GM23338 (cell line): Measurements from ENCODE around the gene TCF7L2. TPM values are rescaled to one million over a fixed set of nuclear protein-coding genes. Genes with fewer than 3 reads are reported as not detected.

Experiments used
- ATAC-seq: fragments of 200-7000 bp; cut with Tn5 transposase; 3 replicates; pipeline ENCODE4 v1.9.1; 2020
- DNase-seq: peaks from one replicate; pipeline ENCODE4 v3.0.0-alpha.2; 2015; ENCODE audit warnings: low spot score
- H2AFZ ChIP-seq: fragments of 200-600 bp; sonication (generic); 2 replicates; pipeline ENCODE4 v1.8.0; 2016; ENCODE audit warnings: antibody characterized with exemption, mild to moderate bottlenecking, moderate library complexity
- H3F3A ChIP-seq: fragments of 200-600 bp; sonication (generic); replicated peaks from 2 replicates; pipeline ENCODE4 v1.8.0; 2017; ENCODE audit warnings: antibody characterized with exemption, mixed run types, low read depth
- H3K27ac ChIP-seq: fragments of 200-600 bp; sonication (generic); 2 replicates; pipeline ENCODE4 v1.6.1; 2016; ENCODE audit warnings: low read depth
- H3K27me3 ChIP-seq: fragments of 200-600 bp; sonication (generic); 2 replicates; pipeline ENCODE4 v1.8.0; 2016; ENCODE audit warnings: mild to moderate bottlenecking, mixed run types, moderate library complexity; ENCODE audit not compliant: insufficient read depth
- H3K36me3 ChIP-seq: fragments of 200-600 bp; sonication (generic); 2 replicates; pipeline ENCODE4 v1.8.0; 2016; ENCODE audit warnings: mild to moderate bottlenecking; ENCODE audit not compliant: insufficient read depth
- H3K4me1 ChIP-seq: fragments of 200-600 bp; sonication (generic); 2 replicates; pipeline ENCODE4 v1.8.0; 2016; ENCODE audit warnings: mild to moderate bottlenecking, moderate library complexity; ENCODE audit not compliant: insufficient read depth
- H3K4me2 ChIP-seq: fragments of 200-600 bp; sonication (generic); 2 replicates; pipeline ENCODE4 v1.7.1; 2017; ENCODE audit warnings: mixed run types
- H3K4me3 ChIP-seq: fragments of 200-600 bp; sonication (generic); 2 replicates; pipeline ENCODE4 v1.6.1; 2016; ENCODE audit warnings: mixed run types
- H3K79me2 ChIP-seq: fragments of 200-600 bp; sonication (generic); replicated peaks from 2 replicates; pipeline ENCODE4 v1.8.0; 2017; ENCODE audit warnings: mild to moderate bottlenecking; ENCODE audit not compliant: insufficient read depth
- H3K9me2 ChIP-seq: fragments of 200-600 bp; sonication (generic); 2 replicates; pipeline ENCODE4 v1.8.0; 2017; ENCODE audit not compliant: insufficient read depth
- H4K20me1 ChIP-seq: fragments of 200-600 bp; sonication (generic); replicated peaks from 2 replicates; pipeline ENCODE4 v1.8.0; 2017; ENCODE audit warnings: mild to moderate bottlenecking; ENCODE audit not compliant: insufficient read depth
- H3K27ac Mint-ChIP-seq: 2 replicates; pipeline ENCODE4 v1.8.0; 2020; ENCODE audit warnings: inconsistent platforms, mild to moderate bottlenecking, moderate library complexity, mixed read lengths
- H3K27me3 Mint-ChIP-seq: 3 replicates; pipeline ENCODE4 v1.8.0; 2022; ENCODE audit warnings: low read depth, mild to moderate bottlenecking, moderate library complexity, mixed read lengths, inconsistent platforms; ENCODE audit not compliant: insufficient read depth, poor library complexity
- H3K36me3 Mint-ChIP-seq: 3 replicates; pipeline ENCODE4 v1.8.0; 2021; ENCODE audit warnings: low read depth, mild to moderate bottlenecking, inconsistent platforms, moderate library complexity, mixed read lengths
- H3K4me1 Mint-ChIP-seq: 3 replicates; pipeline ENCODE4 v1.8.0; 2020; ENCODE audit warnings: mild to moderate bottlenecking, inconsistent platforms, mixed read lengths
- H3K4me3 Mint-ChIP-seq: 3 replicates; pipeline ENCODE4 v1.8.0; 2021; ENCODE audit warnings: moderate library complexity, mild to moderate bottlenecking, inconsistent platforms, mixed read lengths
- H3K9me3 Mint-ChIP-seq: 3 replicates; pipeline ENCODE4 v1.8.0; 2020; ENCODE audit warnings: moderate library complexity, mild to moderate bottlenecking, inconsistent platforms, mixed read lengths
- ETS1 ChIP-seq: IDR thresholded peaks from 2 replicates; pipeline ENCODE4 v1.6.1; 2016; ENCODE audit warnings: antibody characterized with exemption
- JUNB ChIP-seq: IDR thresholded peaks from one replicate; pipeline ENCODE4 v1.6.1; 2016; ENCODE audit warnings: antibody characterized with exemption; ENCODE audit not compliant: unreplicated experiment
- NANOG ChIP-seq: IDR thresholded peaks from 2 replicates; pipeline ENCODE4 v1.6.1; 2016; ENCODE audit warnings: antibody characterized with exemption, borderline replicate concordance
- POLR2AphosphoS5 ChIP-seq: IDR thresholded peaks from 2 replicates; pipeline ENCODE4 v1.6.1; 2016; ENCODE audit warnings: antibody characterized with exemption, low read depth
- REST ChIP-seq: IDR thresholded peaks from one replicate; pipeline ENCODE4 v1.6.1; 2018; ENCODE audit warnings: antibody characterized with exemption; ENCODE audit not compliant: unreplicated experiment
- STAT1 ChIP-seq: IDR thresholded peaks from one replicate; pipeline ENCODE4 v1.6.1; 2016; ENCODE audit warnings: antibody characterized with exemption; ENCODE audit not compliant: unreplicated experiment
- ZNF331 ChIP-seq: fragments of 250-450 bp; sonication (Bioruptor Pico); IDR thresholded peaks from 2 replicates; pipeline ENCODE4 v1.5.0; 2020; ENCODE audit warnings: low read depth, mild to moderate bottlenecking, moderate library complexity
- polyA plus RNA-seq: library from polyadenylated mRNA; unstranded; fragments of >200 nt; fragmentation: Nextera tagmentation; extraction: Ambion mirVana; gene quantifications from 2 replicates; pipeline ENCODE4 v1.2.1, GENCODE V29; 2016
- total RNA-seq: library from RNA; depleted of rRNA; stranded (reverse); fragments of >200 nt; shearing (Covaris generic); gene quantifications from 2 replicates; pipeline ENCODE4 v1.2.3, GENCODE V29; 2014

TCF7L2 gene
- total and polyA plus RNA-seq, 2 experiments from 2014 or later = 32.2 to 80.8 TPM

DNA sequence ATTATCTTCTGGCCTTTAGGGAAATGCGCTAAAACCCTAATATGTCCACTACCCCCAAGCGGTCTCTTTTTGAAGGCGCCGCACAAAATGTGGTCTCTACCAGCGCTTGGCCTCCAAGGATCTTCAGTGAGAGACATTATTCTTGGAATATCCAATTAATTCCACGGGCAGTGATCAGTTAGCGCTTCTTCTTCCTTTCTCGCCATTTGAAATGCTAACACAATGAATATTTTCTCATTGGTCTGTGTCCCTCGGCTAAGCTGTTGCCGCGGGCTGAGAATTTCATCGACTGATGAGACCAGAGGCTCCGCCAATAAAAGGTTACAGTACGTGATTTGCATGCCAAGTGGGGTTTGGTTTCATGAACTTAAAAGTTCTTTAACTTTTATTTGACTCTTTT is 169.8 kb downstream of the TCF7L2 start:
- H3K27ac Mint-ChIP-seq = no peak overlapping the region
- H3K4me2 ChIP-seq = peak overlapping the region; percentile 44
- TF ChIP-seq ETS1 = no peak
- DNase-seq (no peak), ATAC-seq (no peak)
- peaks cover 96% of the 10 kb centered on the region for H3K79me2 ChIP-seq
- no peaks in the 10 kb centered on the region for H3F3A ChIP-seq
- no peak overlapping the region for H2AFZ ChIP-seq
- H3K36me3 Mint-ChIP-seq = no peaks in the 10 kb centered on the region
- no peak overlapping the region for H3K27ac ChIP-seq
- H3K27me3 Mint-ChIP-seq = no peaks in the 10 kb centered on the region
- H4K20me1 ChIP-seq = peaks cover 56% of the 10 kb centered on the region
- H3K4me3 ChIP-seq = no peak overlapping the region
- no peaks in the 10 kb centered on the region for H3K36me3 ChIP-seq
- H3K4me1 Mint-ChIP-seq = peaks cover 79% of the 10 kb centered on the region
- no peaks in the 10 kb centered on the region for H3K9me2 ChIP-seq
- no peak overlapping the region for H3K4me3 Mint-ChIP-seq
- H3K4me1 ChIP-seq = peaks cover 66% of the 10 kb centered on the region
- H3K9me3 Mint-ChIP-seq = no peaks in the 10 kb centered on the region
- no peaks in the 10 kb centered on the region for H3K27me3 ChIP-seq

GRCh38 chr10:113121153-113121552 is 171.1 kb downstream of the TCF7L2 start:
- H3K27me3 Mint-ChIP-seq = no peaks in the 10 kb centered on the region
- no peak overlapping the region for H3K4me3 Mint-ChIP-seq
- DNase-seq = peak; percentile 51
- H3K9me2 ChIP-seq = no peaks in the 10 kb centered on the region
- no peak overlapping the region for H3K27ac ChIP-seq
- peak overlapping the region; percentile 44; the same call in 1 of the 2 replicates for H3K4me2 ChIP-seq
- H4K20me1 ChIP-seq = peaks cover 52% of the 10 kb centered on the region
- H3K79me2 ChIP-seq = peaks cover 95% of the 10 kb centered on the region
- no peaks in the 10 kb centered on the region for H3F3A ChIP-seq
- no peaks in the 10 kb centered on the region for H3K9me3 Mint-ChIP-seq
- peaks cover 78% of the 10 kb centered on the region for H3K4me1 Mint-ChIP-seq
- peak; percentile 55 for ATAC-seq
- no peaks in the 10 kb centered on the region for H3K27me3 ChIP-seq
- no peaks in the 10 kb centered on the region for H3K36me3 ChIP-seq
- no peak overlapping the region for H3K4me3 ChIP-seq
- no peaks in the 10 kb centered on the region for H3K36me3 Mint-ChIP-seq
- peaks cover 78% of the 10 kb centered on the region for H3K4me1 ChIP-seq
- peak overlapping the region; percentile 25; the same call in 1 of the 2 replicates for H3K27ac Mint-ChIP-seq
- TF ChIP-seq STAT1 = no peak
- TF ChIP-seq POLR2AphosphoS5 = no peak
- no peak for TF ChIP-seq REST
- no peak for TF ChIP-seq ZNF331 (CRISPR knock-in tag)
- no peak for TF ChIP-seq NANOG
- TF ChIP-seq JUNB = no peak
- no peak overlapping the region for H2AFZ ChIP-seq
